ENCODE data around the gene CDC16. TPM values are rescaled to one million over a fixed set of nuclear protein-coding genes. Genes with fewer than 3 reads are reported as not detected.
"Not testable (repeated sequence)": the region's sequence is repeated elsewhere in the genome, so short reads cannot be mapped to it uniquely, and the experiment has no call there.

CDC16 gene
- total RNA-seq, 1 donor from 2014 or later = 34.5 TPM

DNA sequence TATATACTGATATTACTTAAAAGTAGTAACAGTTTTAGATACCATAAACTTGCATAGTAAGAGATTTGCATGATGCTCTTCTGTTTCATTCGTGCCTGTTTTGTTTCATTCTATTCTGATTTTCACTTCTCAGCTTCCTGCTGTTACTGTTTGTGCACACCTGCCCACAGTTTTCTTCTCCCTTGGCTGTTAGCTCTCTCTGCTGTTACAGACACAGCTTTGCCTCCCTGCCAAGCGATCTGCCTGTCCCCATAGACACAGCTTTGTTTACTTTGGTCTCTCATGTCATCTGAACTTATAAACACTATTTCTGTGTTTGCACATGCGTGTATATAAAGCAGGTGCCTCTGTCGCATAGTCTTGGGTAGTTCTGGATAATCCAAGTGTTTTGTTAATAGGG is 25.3 kb downstream of the CDC16 start:
- H3K4me1 ChIP-seq = peaks cover 34% of the 10 kb centered on the region
- TF ChIP-seq, protein P1, sequence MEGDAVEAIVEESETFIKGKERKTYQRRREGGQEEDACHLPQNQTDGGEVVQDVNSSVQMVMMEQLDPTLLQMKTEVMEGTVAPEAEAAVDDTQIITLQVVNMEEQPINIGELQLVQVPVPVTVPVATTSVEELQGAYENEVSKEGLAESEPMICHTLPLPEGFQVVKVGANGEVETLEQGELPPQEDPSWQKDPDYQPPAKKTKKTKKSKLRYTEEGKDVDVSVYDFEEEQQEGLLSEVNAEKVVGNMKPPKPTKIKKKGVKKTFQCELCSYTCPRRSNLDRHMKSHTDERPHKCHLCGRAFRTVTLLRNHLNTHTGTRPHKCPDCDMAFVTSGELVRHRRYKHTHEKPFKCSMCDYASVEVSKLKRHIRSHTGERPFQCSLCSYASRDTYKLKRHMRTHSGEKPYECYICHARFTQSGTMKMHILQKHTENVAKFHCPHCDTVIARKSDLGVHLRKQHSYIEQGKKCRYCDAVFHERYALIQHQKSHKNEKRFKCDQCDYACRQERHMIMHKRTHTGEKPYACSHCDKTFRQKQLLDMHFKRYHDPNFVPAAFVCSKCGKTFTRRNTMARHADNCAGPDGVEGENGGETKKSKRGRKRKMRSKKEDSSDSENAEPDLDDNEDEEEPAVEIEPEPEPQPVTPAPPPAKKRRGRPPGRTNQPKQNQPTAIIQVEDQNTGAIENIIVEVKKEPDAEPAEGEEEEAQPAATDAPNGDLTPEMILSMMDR (IDR thresholded peaks at IDR 0.05; ENCODE audit: borderline replicate concordance) = no peak
- H3K27me3 ChIP-seq (ENCODE audit: low read depth) = no peaks in the 10 kb centered on the region
- peaks cover 96% of the 10 kb centered on the region for H3K36me3 ChIP-seq
- H3K27ac ChIP-seq (replicated peaks) = peak overlapping the region; percentile 37
- DNase-seq = no peak
- intact Hi-C loops (cut with micrococcal nuclease) = no loop called here
- H3K9me3 ChIP-seq (replicated peaks) = no peaks in the 10 kb centered on the region
- H3K4me3 ChIP-seq = no peak overlapping the region

DNA sequence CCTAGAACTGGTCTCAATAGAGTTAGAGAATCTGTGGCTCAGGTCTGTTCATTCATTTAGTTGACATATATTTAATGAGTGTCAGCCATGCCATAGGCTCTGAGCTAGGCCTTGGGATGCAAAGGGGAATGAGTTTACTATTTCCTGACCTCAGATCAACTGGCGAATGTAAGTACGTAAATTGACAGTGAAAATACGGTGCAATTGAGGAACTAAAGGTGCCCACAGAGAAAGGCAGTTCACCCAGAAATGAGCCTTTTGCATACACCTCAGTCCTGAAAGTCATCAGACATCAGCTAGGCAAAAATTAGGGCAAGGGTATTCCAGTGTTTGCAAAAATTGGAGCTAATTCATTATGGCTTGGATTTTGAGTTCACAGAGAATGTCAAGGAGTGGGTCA is 26.1 kb downstream of the CDC16 start:
- Histone ChIP-seq H3K27ac (replicated peaks) (peak overlapping the region; percentile 47), H3K4me1 (peaks cover 34% of the 10 kb centered on the region), H3K27me3 (ENCODE audit: low read depth) (no peaks in the 10 kb centered on the region), H3K9me3 (replicated peaks) (no peaks in the 10 kb centered on the region), H3K4me3 (no peak overlapping the region), H3K36me3 (peaks cover 95% of the 10 kb centered on the region)
- TF ChIP-seq, protein P1 (IDR thresholded peaks at IDR 0.05; ENCODE audit: borderline replicate concordance) = no peak
- intact Hi-C loops (cut with micrococcal nuclease) = no loop called here
- DNase-seq = no peak

DNA sequence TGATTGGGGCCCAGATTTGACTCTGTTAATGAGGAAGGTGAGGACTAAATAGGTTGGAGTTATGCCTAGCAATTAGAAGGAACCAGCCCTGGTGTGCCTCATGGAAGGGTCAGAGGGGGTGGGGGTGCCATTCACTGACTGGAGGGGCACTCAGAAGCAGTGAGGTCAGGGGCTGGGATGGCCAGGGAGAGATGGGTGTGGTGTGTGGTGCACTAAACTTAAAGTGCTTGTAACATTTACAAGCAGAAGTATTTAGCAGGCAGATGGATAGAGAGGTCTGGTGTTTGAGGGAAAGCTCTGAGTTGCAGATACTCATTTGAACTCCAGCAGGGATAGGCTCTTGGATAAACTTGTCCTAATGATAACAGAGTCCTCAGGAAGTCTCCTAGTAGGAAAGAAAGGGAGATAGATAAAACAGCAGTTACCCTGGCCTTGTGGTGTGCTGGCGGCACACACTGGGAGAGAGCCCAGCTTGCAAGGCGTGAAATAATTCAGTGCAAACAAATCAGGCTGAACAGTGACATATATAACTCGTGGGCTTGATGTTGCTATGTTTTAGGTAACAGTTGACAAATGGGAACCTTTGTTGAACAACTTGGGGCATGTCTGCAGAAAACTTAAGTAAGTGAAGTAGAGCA is 26.8 kb downstream of the CDC16 start:
- no peaks in the 10 kb centered on the region for H3K27me3 ChIP-seq (ENCODE audit: low read depth)
- H3K4me3 ChIP-seq = no peak overlapping the region
- TF ChIP-seq, protein P1 (IDR thresholded peaks at IDR 0.05; ENCODE audit: borderline replicate concordance) = no peak
- peaks cover 99% of the 10 kb centered on the region for H3K36me3 ChIP-seq
- DNase-seq = no peak
- H3K27ac ChIP-seq (replicated peaks) = peak overlapping the region; percentile 47
- intact Hi-C loops (cut with micrococcal nuclease) = no loop called here
- H3K9me3 ChIP-seq (replicated peaks) = no peaks in the 10 kb centered on the region
- peaks cover 34% of the 10 kb centered on the region for H3K4me1 ChIP-seq

DNA sequence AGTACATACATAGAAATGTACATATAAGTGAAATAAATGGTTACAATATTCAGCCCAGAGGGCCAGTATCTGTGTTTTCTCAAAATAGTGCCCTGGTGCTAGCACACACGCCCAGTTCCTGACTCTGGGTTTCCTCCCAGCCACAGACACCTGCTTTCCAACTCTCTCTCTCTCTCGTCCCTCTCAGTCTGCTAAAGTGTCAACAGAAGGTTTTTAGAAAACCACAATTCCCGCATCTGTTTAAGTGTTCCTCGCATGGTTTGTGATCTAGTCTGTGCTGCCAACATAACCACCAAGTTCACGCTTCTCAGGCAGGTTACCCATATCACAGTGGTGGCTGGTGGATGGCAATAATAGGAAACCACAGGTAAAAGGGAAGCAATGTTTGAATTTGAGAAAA is 28.9 kb downstream of the CDC16 start:
- Histone ChIP-seq H3K27me3 (ENCODE audit: low read depth) (no peaks in the 10 kb centered on the region), H3K4me1 (peaks cover 34% of the 10 kb centered on the region), H3K9me3 (replicated peaks) (no peaks in the 10 kb centered on the region), H3K4me3 (no peak overlapping the region), H3K36me3 (peaks cover 98% of the 10 kb centered on the region), H3K27ac (replicated peaks) (no peak overlapping the region)
- intact Hi-C loops (cut with micrococcal nuclease) = no loop called here
- DNase-seq = no peak
- TF ChIP-seq, protein P1 (IDR thresholded peaks at IDR 0.05; ENCODE audit: borderline replicate concordance) = no peak

DNA sequence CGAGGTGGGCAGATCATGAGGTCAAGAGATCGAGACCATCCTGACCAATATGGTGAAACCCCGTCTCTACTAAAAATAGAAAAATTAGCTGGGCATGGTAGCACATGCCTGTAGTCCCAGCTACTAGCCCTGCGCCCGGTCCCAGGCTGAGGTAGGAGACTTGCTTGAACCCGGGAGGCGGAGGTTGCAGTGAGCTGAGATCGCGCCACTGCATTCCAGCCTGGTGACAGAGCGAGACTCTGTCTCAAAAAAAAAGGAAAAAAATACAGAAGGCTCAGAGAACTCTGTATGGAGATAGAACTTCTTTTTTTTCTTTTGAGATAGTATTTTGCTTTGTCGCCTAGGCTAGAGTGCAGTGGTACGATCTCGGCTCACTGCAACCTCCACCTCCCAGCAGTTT is 29.6 kb downstream of the CDC16 start:
- intact Hi-C loops (cut with micrococcal nuclease); H3K4me3 ChIP-seq; H3K27me3 ChIP-seq (ENCODE audit: low read depth); H3K9me3 ChIP-seq (replicated peaks); DNase-seq; H3K27ac ChIP-seq (replicated peaks): not testable (repeated sequence)
- H3K36me3 ChIP-seq = peaks cover 98% of the 10 kb centered on the region
- peaks cover 32% of the 10 kb centered on the region for H3K4me1 ChIP-seq

DNA sequence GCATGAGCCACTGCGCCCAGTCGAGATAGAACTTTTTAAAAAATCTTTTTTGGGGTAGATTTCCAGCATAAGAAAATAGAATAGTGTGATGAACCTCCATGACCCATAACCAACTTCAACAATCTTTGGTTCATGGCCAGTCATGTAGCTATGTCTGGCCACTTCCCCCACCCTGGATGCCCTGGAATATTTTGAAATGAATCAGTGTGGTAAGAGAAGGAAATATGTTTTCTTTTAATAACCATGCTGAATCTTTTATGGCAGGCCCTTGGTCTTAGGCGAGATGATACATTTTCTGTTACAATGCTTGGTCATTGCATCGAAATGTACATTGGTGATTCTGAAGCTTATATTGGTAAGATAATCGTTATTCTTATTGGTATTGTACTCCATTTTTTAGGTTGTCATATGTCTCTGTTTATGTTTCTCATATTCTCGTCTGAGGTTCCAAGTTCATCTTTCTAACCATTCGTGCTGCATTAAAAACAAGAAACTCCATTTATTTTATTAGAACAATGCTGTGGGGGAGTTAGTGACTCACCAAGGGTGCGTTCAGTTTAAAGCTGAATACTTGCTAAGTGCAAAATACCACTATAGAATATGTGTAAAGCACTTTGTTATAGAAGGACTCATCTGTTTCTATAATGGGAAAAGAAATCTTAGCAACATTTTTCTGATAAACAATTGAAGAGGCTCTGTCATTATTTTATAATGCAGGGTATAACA is 30.4 kb downstream of the CDC16 start:
- peaks cover 25% of the 10 kb centered on the region for H3K4me1 ChIP-seq
- TF ChIP-seq, protein P1 (IDR thresholded peaks at IDR 0.05; ENCODE audit: borderline replicate concordance) = no peak
- intact Hi-C loops (cut with micrococcal nuclease) = no loop called here

More for the DNA sequence above, 30.4 kb downstream of the CDC16 start:
- no peaks in the 10 kb centered on the region for H3K27me3 ChIP-seq (ENCODE audit: low read depth)
- no peak for DNase-seq
- no peak overlapping the region for H3K27ac ChIP-seq (replicated peaks)
- H3K36me3 ChIP-seq = peaks cover 98% of the 10 kb centered on the region
- H3K4me3 ChIP-seq = no peak overlapping the region
- no peaks in the 10 kb centered on the region for H3K9me3 ChIP-seq (replicated peaks)

Data from left ventricle myocardium inferior (tissue), 1 donor.